GM13977 (cell line): ENCODE data around the gene SNTG2.

ENCODE experiments used
- DNase-seq: peaks from one replicate; pipeline ENCODE4 v3.0.0; 2012; ENCODE audit warnings: low spot score
- CTCF ChIP-seq: IDR thresholded peaks from 2 replicates; pipeline ENCODE4 v1.5.1; 2012; ENCODE audit warnings: mild to moderate bottlenecking, control low read depth; ENCODE audit not compliant: insufficient read depth; ENCODE audit errors: extremely low read depth, missing control alignments
- in situ Hi-C: fragments of 300-500 bp; cut with MboI; formaldehyde crosslinking; loops from one replicate; pipeline ENCODE4 v1.12.0; 2022; ENCODE audit warnings: low sequenced_read_pairs, low pct_unique_long_range_greater_than_20kb, mixed read lengths, inconsistent platforms; ENCODE audit not compliant: unreplicated experiment

The SNTG2 gene

DNA sequence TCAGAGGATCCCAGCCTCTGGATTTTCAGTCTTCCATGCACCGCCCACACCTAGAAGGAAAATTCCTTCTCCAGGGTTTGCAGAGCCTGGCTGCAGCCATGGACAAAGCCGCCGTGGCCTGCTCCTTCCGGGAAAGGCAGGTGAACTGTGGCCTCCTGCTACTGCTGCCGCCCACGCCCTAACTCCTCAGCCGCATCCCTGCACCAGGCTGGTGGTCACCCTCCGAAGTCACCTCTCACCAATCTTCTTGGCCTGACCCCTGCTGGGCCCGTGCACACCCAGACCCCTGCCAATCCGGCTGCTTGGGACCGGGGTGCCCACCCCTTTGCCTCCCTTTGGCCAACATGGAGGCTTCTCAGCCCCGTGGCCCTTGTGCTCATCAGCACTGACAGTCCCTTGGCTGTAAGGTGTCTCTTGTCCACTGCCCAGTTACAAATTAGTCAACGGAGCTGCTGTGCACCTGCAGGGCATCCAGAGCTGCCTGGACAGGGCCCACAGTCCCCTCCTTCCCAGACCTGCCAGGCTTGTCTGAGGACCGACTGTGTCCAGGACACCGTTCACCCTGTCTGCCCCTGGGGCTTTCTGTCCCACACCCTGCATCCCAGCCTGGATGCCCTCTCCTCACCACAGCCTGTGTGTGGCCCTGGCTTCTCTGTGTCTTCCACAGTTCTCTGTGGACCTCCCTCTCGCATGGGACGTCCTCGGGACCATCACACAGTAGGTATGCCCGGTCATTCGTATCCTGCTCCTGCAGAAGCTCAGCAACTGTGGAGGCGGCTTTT lies 332.6 kb downstream of the SNTG2 start:
- DNase-seq: no peak
- in situ Hi-C loops: no loop called here
- TF ChIP-seq CTCF: no peak

- TF ChIP-seq CTCF: no peak
- DNase-seq: no peak
- in situ Hi-C loops: no loop called here
Observed at GRCh38 chr2:1283871-1284270, 333.2 kb downstream of the SNTG2 start.

- no peak for TF ChIP-seq CTCF
- DNase-seq: no peak
- in situ Hi-C loops: no loop called here
Observed at GRCh38 chr2:1286929-1287328, 336.3 kb downstream of the SNTG2 start.

- DNase-seq: no peak
- in situ Hi-C loops: no loop called here
- no peak for TF ChIP-seq CTCF
Observed at GRCh38 chr2:1287427-1287826, 336.8 kb downstream of the SNTG2 start.

GRCh38 chr2:1294900-1295299 lies 344.3 kb downstream of the SNTG2 start:
- no peak for TF ChIP-seq CTCF
- DNase-seq: no peak
- in situ Hi-C loops: no loop called here

GRCh38 chr2:1295740-1296139 lies 345.1 kb downstream of the SNTG2 start:
- DNase-seq: no peak
- TF ChIP-seq CTCF: no peak
- in situ Hi-C loops: no loop called here
